NCI-H2171 treated with DMSO at 0.1 percent for 48 hours (cell line): Measurements from ENCODE around the gene MUTYH.
"Not testable (repeated sequence)": the region's sequence is repeated elsewhere in the genome, so short reads cannot be mapped to it uniquely, and the experiment has no call there.

Experiments
- DNase-seq: peaks from one replicate; lab custom pipeline; 2025; lab: John Stamatoyannopoulos, UW

MUTYH gene

GRCh38 chr1:45339789-45340558 lies at the start of gene MUTYH, which contains the start of gene TOE1:
TSS of gene MUTYH (minus strand) at chr1:45340440. CDS start at chr1:45334505, 5,935 bp downstream.
TSS of gene TOE1 (plus strand) at chr1:45340170. CDS start at chr1:45340253, 83 bp downstream.
- DNase-seq, result peak; percentile 95

DNA sequence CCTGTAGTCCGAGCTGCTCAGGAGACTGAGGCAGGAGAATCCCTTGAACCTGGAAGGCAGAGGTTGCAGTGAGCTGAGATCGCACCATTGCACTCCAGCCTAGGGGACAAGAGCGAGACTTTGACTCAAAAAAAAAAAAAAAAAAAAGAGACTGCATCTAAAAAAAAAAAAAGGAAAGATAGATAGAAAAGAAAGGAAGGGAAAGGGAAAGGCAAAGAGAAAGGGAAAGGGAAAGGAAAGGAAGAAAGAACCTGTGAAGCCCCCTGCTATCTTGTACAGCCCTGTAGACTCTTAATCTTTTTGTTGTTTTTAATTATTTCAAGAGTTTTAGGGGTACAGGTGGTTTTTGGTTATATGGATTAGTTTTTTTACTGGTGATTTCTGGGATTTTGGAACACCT lies 46.0 kb upstream of the MUTYH start:
- no peak for DNase-seq

- DNase-seq, result peak; percentile 94
Measured at GRCh38 chr1:45385302-45385701, 45.1 kb upstream of the MUTYH start.

GRCh38 chr1:45384213-45384612 lies 44.0 kb upstream of the MUTYH start:
- not testable (repeated sequence) for DNase-seq

DNA sequence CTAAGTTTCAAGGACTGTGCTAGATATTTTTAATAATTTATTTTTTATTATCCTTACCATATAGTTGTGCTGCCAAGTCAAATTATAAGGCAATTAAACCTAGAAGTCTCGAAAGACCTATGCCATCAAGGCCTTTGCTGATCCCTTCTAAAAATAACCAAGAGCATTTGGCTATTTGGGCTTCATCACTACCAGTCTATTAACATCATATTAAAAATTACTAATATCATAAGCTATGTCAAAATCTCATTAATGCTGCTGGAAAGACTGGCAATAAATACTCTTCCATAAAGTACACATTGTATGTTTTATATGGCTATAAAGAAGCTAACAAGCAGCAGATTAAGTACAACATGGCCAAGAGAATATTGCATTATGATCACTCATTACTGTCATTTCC lies 43.0 kb upstream of the MUTYH start:
- no peak for DNase-seq

- DNase-seq, result no peak
Measured at GRCh38 chr1:45381243-45381642, 41.0 kb upstream of the MUTYH start.

GRCh38 chr1:45380730-45381129 lies 40.5 kb upstream of the MUTYH start:
- no peak for DNase-seq

- DNase-seq, result no peak
Measured at GRCh38 chr1:45380125-45380524, 39.9 kb upstream of the MUTYH start.

GRCh38 chr1:45379524-45379923 lies 39.3 kb upstream of the MUTYH start:
- DNase-seq, result no peak

DNA sequence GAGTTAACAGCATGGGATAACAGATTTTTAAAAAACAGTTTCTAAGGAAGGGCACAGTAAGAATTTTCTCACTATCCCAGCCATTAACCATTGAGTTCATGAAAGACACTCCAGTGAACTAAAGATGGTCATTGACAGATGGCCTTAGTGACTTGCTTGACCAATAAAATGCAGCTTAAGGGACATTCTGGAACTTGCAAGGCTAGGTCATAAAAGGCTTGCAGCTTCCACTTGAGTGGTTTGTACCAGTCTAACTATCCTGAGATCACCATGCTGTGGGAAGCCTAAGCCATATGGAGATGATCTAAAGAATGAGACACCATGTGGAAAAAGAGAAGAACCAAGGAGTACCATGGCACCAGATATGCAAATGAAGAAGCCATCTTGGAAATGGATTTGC lies 37.9 kb upstream of the MUTYH start:
- DNase-seq, result peak; percentile 17

DNA sequence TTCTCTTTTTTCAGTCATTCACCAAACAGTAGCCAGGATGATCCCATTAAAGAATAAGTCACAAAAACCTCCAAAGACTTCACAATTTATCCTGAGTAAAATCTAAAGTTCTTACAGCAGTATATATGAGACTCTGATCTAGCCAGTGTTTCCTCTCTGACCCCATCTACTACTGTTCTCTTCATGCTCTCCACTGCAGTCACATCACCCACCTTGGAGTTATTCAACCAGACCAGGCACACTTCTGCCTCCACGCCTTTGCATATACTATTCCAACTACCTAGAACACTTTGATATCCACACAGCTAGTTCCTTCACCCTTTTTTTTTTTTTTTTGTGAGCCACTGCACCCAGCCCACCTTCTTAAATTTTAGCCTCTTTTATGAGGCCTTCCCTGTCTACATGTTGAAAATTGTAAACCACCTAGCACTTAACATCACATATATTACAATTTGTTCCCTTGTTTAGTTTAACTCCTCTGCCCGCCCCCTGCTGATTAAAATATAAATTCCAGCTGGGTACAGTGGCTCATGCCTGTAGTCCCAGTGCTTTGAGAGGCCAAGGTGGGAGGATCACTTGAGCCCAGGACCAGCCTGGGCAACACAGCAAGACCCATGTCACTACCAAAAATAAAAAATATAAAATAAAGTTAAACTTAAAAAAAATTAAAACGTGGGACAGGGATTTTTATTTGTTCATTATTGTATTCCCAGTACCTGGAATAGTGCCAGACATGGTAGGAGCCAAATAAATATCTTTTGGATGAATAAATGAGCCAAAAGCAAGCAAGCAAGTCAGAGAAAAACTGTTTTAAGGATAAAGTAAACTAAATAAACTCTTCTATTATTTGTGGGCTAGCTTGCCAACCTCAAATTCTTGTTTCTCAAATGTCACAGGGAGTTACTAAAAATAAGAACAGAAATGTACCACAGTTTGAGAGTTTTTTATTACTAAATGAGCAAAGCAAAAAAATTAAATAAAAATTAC lies 35.2 kb upstream of the MUTYH start:
- DNase-seq, result no peak

- no peak for DNase-seq
Measured at GRCh38 chr1:45373573-45373972, 33.3 kb upstream of the MUTYH start.

- no peak for DNase-seq
Measured at GRCh38 chr1:45370575-45370974, 30.3 kb upstream of the MUTYH start.

GRCh38 chr1:45365051-45365450 lies 24.8 kb upstream of the MUTYH start:
- DNase-seq, result no peak

DNA sequence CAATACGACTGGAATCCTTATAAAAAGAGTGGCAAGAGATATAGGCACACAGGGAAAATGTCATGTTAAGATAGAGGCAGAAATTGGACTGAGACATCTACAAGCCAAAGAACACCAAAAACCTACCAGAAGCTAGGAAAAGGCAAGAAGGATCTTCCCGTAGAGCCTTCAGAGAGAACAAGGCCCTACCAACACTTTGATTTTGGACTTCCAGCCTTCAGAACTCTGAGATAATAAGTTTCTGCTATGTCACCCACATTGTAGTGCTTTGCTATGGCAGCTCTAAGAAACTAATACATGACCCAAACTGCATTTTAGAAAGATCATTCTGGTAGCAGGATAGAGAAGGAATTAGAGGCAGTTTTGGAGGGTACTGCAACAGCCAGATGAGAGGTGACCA lies 24.1 kb upstream of the MUTYH start:
- DNase-seq, result no peak

DNA sequence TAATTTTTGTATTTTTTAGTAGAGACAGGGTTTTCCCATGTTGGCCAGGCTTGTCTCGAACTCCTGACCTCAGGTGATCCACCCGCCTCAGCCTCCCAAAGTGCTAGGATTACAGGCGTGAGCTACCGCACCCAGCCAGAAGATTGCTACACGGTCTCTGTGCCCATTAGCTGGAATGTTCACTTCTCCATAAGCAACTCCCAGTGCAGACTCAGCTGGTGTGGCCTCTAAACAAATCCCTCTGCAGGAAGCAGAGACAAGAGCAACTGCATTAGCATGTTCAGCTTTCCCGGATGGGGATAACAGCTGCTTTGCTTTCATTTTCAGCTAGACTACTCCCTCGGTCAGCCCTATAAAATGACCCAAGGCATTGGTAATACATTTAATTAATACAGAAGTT lies 20.7 kb upstream of the MUTYH start:
- not testable (repeated sequence) for DNase-seq

- peak; percentile 43 for DNase-seq
Measured at GRCh38 chr1:45359882-45360513, 19.8 kb upstream of the MUTYH start.

GRCh38 chr1:45356186-45356585 lies 15.9 kb upstream of the MUTYH start:
- DNase-seq, result no peak

DNA sequence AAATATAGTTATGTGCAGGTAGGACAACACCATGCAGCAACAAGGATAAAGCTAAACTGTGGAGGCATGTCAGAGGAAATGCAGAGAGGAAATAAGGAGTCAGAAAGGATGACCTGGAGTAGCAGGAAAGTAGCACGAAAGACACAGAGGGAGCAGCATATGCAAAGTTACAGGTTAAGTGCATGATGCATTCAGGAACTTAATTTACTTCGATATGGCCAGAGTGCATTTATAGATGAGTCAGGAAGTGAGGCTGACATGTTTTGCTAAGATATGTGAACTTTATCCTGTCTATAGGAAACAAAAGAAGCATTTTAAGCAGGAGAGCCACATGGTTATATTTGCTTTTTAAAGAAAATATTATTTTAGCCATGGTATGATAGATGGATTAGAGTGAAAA lies 15.4 kb upstream of the MUTYH start:
- DNase-seq, result no peak

DNA sequence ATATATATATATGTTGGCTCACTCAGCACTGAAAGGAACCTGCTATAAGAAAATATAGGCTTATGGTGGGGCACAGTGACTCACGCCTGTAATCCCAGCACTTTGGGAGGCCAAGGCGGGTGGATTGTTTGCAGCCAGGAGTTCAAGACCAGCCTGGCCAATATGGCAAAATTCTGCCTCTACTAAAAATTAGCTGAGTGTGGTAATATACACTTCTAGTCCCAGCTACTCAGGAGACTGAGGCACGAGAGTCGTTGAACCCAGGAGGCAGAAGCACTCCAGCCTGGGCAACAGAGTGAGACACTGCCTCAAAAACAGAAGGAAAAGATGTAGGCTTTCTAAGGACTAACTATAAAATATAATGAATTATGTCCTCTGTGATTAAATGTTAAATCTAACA lies 14.6 kb upstream of the MUTYH start:
- no peak for DNase-seq

GRCh38 chr1:45353685-45354084 lies 13.4 kb upstream of the MUTYH start:
- DNase-seq, result no peak

- no peak for DNase-seq
Measured at GRCh38 chr1:45351508-45351907, 11.3 kb upstream of the MUTYH start.
